ENCODE data around the gene MIDN.

MIDN gene

DNA sequence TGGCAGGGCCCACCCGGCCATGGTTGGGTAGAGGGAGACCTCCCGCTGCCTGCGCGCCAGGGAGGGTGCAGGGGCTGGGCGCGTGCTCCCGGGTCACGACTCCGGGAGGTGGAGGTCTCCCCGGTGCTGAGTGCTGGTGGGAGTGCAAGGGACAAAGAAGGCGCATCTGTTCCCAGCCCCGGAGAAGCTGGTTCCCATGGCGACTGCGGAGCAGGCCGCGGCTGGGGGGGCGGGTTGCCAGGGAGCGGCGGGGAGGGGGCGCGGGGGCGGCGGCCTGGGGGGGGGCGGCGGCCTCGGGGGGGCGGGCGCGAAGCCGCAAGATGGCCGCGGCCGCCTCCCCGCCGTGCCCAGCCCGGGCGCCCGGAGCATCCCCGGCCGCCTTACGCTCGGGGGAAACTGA is 11.8 kb upstream of the MIDN start:
- Histone ChIP-seq H3K27me3 (replicated peaks; ENCODE audit: insufficient read depth, low read length) (peaks cover 77% of the 10 kb centered on the region), H3K4me3 (ENCODE audit: low read length) (no peak overlapping the region), H2AFZ (ENCODE audit: low read length) (no peak overlapping the region), H3K27ac (ENCODE audit: low read length) (no peak overlapping the region), H4K20me1 (ENCODE audit: insufficient read depth, low read length) (no peaks in the 10 kb centered on the region), H3F3A (ENCODE audit: insufficient read depth, low read length) (peaks cover 23% of the 10 kb centered on the region), H3K9me2 (replicated peaks; ENCODE audit: insufficient read depth, low read length) (no peaks in the 10 kb centered on the region), H3K9me3 (replicated peaks; ENCODE audit: insufficient read depth, low read length) (no peaks in the 10 kb centered on the region), H3K9ac (ENCODE audit: low read length) (no peak overlapping the region), H3K79me2 (ENCODE audit: low read length) (no peaks in the 10 kb centered on the region), H3K4me1 (ENCODE audit: low read length) (peaks cover 7% of the 10 kb centered on the region), H3K36me3 (replicated peaks; ENCODE audit: insufficient read depth, low read length) (no peaks in the 10 kb centered on the region), H3K4me2 (ENCODE audit: low read depth, low read length) (no peak overlapping the region)
- TF ChIP-seq CTCF (IDR thresholded peaks at IDR 0.05; ENCODE audit: low read length) (no peak), EZH2 (optimal IDR thresholded peaks at IDR 0.05; ENCODE audit: low read depth, low read length) (no peak), EZH2phosphoT487 (IDR thresholded peaks at IDR 0.05; ENCODE audit: low read length) (no peak)
- no peak for DNase-seq

DNA sequence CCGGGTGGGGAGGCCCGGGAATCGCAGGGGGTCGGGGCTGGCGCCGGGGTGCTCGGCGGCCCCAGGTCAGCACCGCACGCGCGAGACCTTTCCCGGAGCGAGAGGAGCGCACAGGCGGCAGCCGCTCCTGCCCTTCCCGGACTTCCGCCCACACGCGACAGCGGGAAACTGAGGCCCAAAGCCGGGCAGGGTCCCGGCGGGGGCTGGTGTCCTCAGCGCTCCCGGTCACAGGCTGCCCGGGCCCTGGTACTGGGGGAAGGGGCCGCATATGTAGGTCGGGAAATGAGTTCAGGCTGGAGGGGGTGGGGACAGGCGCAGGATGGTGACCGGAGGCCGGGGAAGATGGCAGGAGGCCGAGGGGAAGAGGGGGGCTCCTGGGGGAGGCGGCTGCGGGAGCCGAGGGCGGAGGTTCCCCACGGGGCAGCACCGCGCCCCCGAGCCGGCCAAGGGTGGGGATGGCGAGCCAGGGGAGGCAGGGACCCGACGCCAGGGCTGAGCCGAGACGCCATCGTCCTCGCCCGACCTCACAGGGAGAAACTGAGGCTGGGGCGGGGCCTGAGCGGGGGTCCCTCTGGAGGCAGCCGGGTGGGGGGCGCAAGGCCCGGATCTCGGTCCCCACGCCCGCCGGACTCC is 11.2 kb upstream of the MIDN start:
- no peaks in the 10 kb centered on the region for H4K20me1 ChIP-seq (ENCODE audit: insufficient read depth, low read length)
- H3K9me3 ChIP-seq (replicated peaks; ENCODE audit: insufficient read depth, low read length), result no peaks in the 10 kb centered on the region
- no peaks in the 10 kb centered on the region for H3K36me3 ChIP-seq (replicated peaks; ENCODE audit: insufficient read depth, low read length)
- peak overlapping the region; percentile 17; the same call in 1 of the 2 replicates for H3K4me3 ChIP-seq (ENCODE audit: low read length)
- H3K9me2 ChIP-seq (replicated peaks; ENCODE audit: insufficient read depth, low read length), result no peaks in the 10 kb centered on the region
- peak overlapping the region; percentile 27; the same call in 1 of the 2 replicates for H3K4me2 ChIP-seq (ENCODE audit: low read depth, low read length)
- no peak overlapping the region for H3K27ac ChIP-seq (ENCODE audit: low read length)
- H3K4me1 ChIP-seq (ENCODE audit: low read length), result peaks cover 7% of the 10 kb centered on the region
- H3F3A ChIP-seq (ENCODE audit: insufficient read depth, low read length), result peaks cover 23% of the 10 kb centered on the region
- peak; percentile 91 for TF ChIP-seq EZH2phosphoT487 (IDR thresholded peaks at IDR 0.05; ENCODE audit: low read length)
- peak; percentile 100 for TF ChIP-seq EZH2 (optimal IDR thresholded peaks at IDR 0.05; ENCODE audit: low read depth, low read length)
- TF ChIP-seq CTCF (IDR thresholded peaks at IDR 0.05; ENCODE audit: low read length), result no peak
- no peak overlapping the region for H3K9ac ChIP-seq (ENCODE audit: low read length)
- no peak for DNase-seq
- H2AFZ ChIP-seq (ENCODE audit: low read length), result no peak overlapping the region
- peaks cover 72% of the 10 kb centered on the region for H3K27me3 ChIP-seq (replicated peaks; ENCODE audit: insufficient read depth, low read length)
- peaks cover 5% of the 10 kb centered on the region for H3K79me2 ChIP-seq (ENCODE audit: low read length)

DNA sequence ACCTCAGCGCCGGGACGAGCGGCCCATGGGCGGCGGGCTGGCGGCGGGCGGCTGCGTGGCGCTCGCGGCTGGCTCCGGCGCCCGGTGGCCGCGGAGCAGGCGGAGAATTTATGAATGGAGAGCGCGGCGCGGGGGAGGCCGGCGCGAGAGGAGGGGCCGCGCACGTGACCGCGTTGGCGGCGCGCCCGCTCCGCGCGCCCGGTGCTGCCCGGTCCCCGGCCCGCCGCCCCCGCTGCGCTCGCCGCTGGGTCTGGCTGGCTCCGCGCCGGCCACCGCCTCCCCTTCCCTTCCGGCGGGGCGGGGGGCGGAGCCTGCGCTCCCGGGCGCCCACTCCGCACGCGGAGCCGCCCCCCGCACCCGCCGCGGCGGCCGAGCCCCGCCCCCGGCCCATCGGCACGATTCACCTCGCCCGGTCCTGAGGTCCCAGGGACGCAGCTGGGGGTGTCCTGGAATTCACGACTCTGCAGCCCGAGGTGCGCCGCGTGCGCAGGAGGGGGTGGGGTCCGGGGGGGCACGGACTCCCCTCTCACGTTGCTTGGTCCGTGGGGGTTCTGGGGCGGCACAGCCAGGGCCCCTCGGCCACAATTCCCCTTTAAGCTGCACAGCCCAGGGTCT is 10.5 kb upstream of the MIDN start, which contains the start of gene CBARP:
Gene CBARP, minus strand, starts transcription at position 252 of the 615 bp plus-strand sequence. CDS start 1,905 bp downstream, outside the sequence.
- TF ChIP-seq EZH2 (optimal IDR thresholded peaks at IDR 0.05; ENCODE audit: low read depth, low read length) (no peak), CTCF (IDR thresholded peaks at IDR 0.05; ENCODE audit: low read length) (no peak)
- Histone ChIP-seq H3F3A (ENCODE audit: insufficient read depth, low read length) (peaks cover 23% of the 10 kb centered on the region), H3K79me2 (ENCODE audit: low read length) (peaks cover 12% of the 10 kb centered on the region), H3K27ac (ENCODE audit: low read length) (no peak within 1 kb of the TSS), H3K4me3 (ENCODE audit: low read length) (peak within 1 kb of the TSS; percentile 17; the same call in 1 of the 2 replicates), H3K4me1 (ENCODE audit: low read length) (peaks cover 7% of the 10 kb centered on the region), H3K36me3 (replicated peaks; ENCODE audit: insufficient read depth, low read length) (no peaks in the 10 kb centered on the region), H3K9ac (ENCODE audit: low read length) (no peak within 1 kb of the TSS), H2AFZ (ENCODE audit: low read length) (no peak within 1 kb of the TSS), H4K20me1 (ENCODE audit: insufficient read depth, low read length) (no peaks in the 10 kb centered on the region), H3K4me2 (ENCODE audit: low read depth, low read length) (peak within 1 kb of the TSS; percentile 27; the same call in 1 of the 2 replicates), H3K9me3 (replicated peaks; ENCODE audit: insufficient read depth, low read length) (no peaks in the 10 kb centered on the region), H3K9me2 (replicated peaks; ENCODE audit: insufficient read depth, low read length) (no peaks in the 10 kb centered on the region), H3K27me3 (replicated peaks; ENCODE audit: insufficient read depth, low read length) (peaks cover 65% of the 10 kb centered on the region)
- DNase-seq, result no peak

All from MM.1S (cell line).